Prostate gland (tissue), 2 donors: Measurements from ENCODE around the gene SLF1.

Source experiments
- CTCF ChIP-seq, 4 experiments: fragments of 200-600 bp in 2 of 4; fragments of 450-650 bp in 2 of 4; sonication (generic) in 2 of 4; IDR thresholded peaks; 1 replicate in 3 of 4; 2 replicates in 1 of 4; pipeline ENCODE4 v1.5.1; 2016 to 2019; ENCODE audit warnings: antibody characterized with exemption in 4 of 4, mild to moderate bottlenecking in 2 of 4, moderate library complexity in 2 of 4
- POLR2A ChIP-seq: fragments of 450-650 bp; IDR thresholded peaks from one replicate; pipeline ENCODE4 v1.6.1; 2016; ENCODE audit warnings: antibody characterized with exemption, mild to moderate bottlenecking

- TF ChIP-seq POLR2A: no peak
- TF ChIP-seq CTCF (IDR thresholded peaks at IDR 0.05): no peak
Observed at GRCh38 chr5:94672746-94673145, 54.3 kb downstream of the SLF1 start.
